ENCODE measurements around the gene NTM.

The NTM gene

DNA sequence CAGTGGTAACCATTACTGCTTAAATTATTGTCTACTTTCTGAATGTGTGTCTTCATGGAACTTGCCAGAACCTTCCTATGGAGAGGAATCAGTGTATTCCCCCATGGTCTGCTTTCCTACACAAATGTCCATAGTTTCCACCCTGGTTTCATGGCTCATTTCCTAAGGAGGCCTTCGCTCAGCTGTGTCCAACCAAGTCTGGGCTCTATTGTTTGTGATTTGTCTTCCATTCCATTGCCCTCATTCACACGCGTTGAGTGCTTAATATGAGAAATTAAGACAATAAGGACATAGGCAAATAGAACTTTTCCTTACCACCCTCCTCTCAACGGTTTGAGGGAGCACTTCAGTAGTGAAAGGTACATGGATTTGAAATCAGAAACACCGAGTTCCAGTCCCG is 510.6 kb downstream of the NTM start:
- Histone ChIP-seq H3K27ac (ENCODE audit: extremely low read depth, low read depth, low read length) (no peak overlapping the region), H3K4me1 (ENCODE audit: control insufficient read depth, insufficient read depth, low read length) (no peaks in the 10 kb centered on the region), H3K36me3 (ENCODE audit: control insufficient read depth in 2 of 2, insufficient read depth in 1 of 2, low read length in 2 of 2) (no peaks in the 10 kb centered on the region), H3K9me3 (ENCODE audit: control insufficient read depth, insufficient read depth, low read depth, low read length) (no peaks in the 10 kb centered on the region), H3K4me3 (ENCODE audit: low read depth, low read length) (no peak overlapping the region)
- ChIA-PET CTCF (no interaction called here), POLR2A (no interaction called here)
- TF ChIP-seq, protein P1, sequence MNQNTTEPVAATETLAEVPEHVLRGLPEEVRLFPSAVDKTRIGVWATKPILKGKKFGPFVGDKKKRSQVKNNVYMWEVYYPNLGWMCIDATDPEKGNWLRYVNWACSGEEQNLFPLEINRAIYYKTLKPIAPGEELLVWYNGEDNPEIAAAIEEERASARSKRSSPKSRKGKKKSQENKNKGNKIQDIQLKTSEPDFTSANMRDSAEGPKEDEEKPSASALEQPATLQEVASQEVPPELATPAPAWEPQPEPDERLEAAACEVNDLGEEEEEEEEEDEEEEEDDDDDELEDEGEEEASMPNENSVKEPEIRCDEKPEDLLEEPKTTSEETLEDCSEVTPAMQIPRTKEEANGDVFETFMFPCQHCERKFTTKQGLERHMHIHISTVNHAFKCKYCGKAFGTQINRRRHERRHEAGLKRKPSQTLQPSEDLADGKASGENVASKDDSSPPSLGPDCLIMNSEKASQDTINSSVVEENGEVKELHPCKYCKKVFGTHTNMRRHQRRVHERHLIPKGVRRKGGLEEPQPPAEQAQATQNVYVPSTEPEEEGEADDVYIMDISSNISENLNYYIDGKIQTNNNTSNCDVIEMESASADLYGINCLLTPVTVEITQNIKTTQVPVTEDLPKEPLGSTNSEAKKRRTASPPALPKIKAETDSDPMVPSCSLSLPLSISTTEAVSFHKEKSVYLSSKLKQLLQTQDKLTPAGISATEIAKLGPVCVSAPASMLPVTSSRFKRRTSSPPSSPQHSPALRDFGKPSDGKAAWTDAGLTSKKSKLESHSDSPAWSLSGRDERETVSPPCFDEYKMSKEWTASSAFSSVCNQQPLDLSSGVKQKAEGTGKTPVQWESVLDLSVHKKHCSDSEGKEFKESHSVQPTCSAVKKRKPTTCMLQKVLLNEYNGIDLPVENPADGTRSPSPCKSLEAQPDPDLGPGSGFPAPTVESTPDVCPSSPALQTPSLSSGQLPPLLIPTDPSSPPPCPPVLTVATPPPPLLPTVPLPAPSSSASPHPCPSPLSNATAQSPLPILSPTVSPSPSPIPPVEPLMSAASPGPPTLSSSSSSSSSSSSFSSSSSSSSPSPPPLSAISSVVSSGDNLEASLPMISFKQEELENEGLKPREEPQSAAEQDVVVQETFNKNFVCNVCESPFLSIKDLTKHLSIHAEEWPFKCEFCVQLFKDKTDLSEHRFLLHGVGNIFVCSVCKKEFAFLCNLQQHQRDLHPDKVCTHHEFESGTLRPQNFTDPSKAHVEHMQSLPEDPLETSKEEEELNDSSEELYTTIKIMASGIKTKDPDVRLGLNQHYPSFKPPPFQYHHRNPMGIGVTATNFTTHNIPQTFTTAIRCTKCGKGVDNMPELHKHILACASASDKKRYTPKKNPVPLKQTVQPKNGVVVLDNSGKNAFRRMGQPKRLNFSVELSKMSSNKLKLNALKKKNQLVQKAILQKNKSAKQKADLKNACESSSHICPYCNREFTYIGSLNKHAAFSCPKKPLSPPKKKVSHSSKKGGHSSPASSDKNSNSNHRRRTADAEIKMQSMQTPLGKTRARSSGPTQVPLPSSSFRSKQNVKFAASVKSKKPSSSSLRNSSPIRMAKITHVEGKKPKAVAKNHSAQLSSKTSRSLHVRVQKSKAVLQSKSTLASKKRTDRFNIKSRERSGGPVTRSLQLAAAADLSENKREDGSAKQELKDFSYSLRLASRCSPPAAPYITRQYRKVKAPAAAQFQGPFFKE (tag by site-specific recombination; IDR thresholded peaks at IDR 0.05; ENCODE audit: borderline replicate concordance), result no peak
- TF ChIP-seq ZNF768 (tag by site-specific recombination; IDR thresholded peaks at IDR 0.05) (no peak), ZNF211 (tag by site-specific recombination; IDR thresholded peaks at IDR 0.05; ENCODE audit: low read depth) (no peak), PBX3 (CRISPR knock-in tag; IDR thresholded peaks at IDR 0.05) (no peak), BCL11B (tag by site-specific recombination; IDR thresholded peaks at IDR 0.05; ENCODE audit: low read depth) (no peak), RBAK (tag by site-specific recombination; IDR thresholded peaks at IDR 0.05) (no peak), ZNF585B (tag by site-specific recombination; IDR thresholded peaks at IDR 0.05) (no peak), ZSCAN16 (tag by site-specific recombination; IDR thresholded peaks at IDR 0.05) (no peak), EGR2 (tag by site-specific recombination; IDR thresholded peaks at IDR 0.05; ENCODE audit: low read depth) (no peak), ZNF248 (tag by site-specific recombination; IDR thresholded peaks at IDR 0.05) (no peak), ZNF677 (tag by site-specific recombination; IDR thresholded peaks at IDR 0.05) (no peak), ZNF416 (tag by site-specific recombination; IDR thresholded peaks at IDR 0.05) (no peak), SETDB1 (IDR thresholded peaks at IDR 0.05; ENCODE audit: insufficient read length, low read length) (no peak), ZNF626 (tag by site-specific recombination; IDR thresholded peaks at IDR 0.05) (no peak)

GRCh38 chr11:131883332-131883731 is 512.9 kb downstream of the NTM start:
- ChIA-PET POLR2A (no interaction called here), CTCF (interaction anchor here (0.7 kb wide), 2 partner anchors 28 to 181 kb away, joined by 3 to 4 read pairs; no protein-coding TSS in a partner anchor)
- Histone ChIP-seq H3K4me3 (ENCODE audit: low read depth, low read length) (no peak overlapping the region), H3K4me1 (ENCODE audit: control insufficient read depth, insufficient read depth, low read length) (no peaks in the 10 kb centered on the region), H3K27ac (ENCODE audit: extremely low read depth, low read depth, low read length) (no peak overlapping the region), H3K36me3 (ENCODE audit: control insufficient read depth in 2 of 2, insufficient read depth in 1 of 2, low read length in 2 of 2) (no peaks in the 10 kb centered on the region), H3K9me3 (ENCODE audit: control insufficient read depth, insufficient read depth, low read depth, low read length) (no peaks in the 10 kb centered on the region)
- no peak for TF ChIP-seq ZNF138 (tag by site-specific recombination; IDR thresholded peaks at IDR 0.05; ENCODE audit: borderline replicate concordance)
- TF ChIP-seq ZNF324 (tag by site-specific recombination; IDR thresholded peaks at IDR 0.05), result no peak
- no peak for TF ChIP-seq REPIN1 (tag by site-specific recombination; IDR thresholded peaks at IDR 0.05; ENCODE audit: low read depth)
- TF ChIP-seq SP3 (tag by site-specific recombination; IDR thresholded peaks at IDR 0.05), result no peak
- no peak for TF ChIP-seq ZNF48 (tag by site-specific recombination; IDR thresholded peaks at IDR 0.05)
- no peak for TF ChIP-seq PRDM4 (tag by site-specific recombination; IDR thresholded peaks at IDR 0.05)
- no peak for TF ChIP-seq HIC1 (tag by site-specific recombination; IDR thresholded peaks at IDR 0.05)
- no peak for TF ChIP-seq ZSCAN5A (tag by site-specific recombination; IDR thresholded peaks at IDR 0.05)
- no peak for TF ChIP-seq ZBTB21 (tag by site-specific recombination; IDR thresholded peaks at IDR 0.05)

Data from HEK293 (cell line).